Activated CD4-positive, alpha-beta T cell treated with anti-CD3 and anti-CD28 coated beads, Interleukin-10, Interleukin-2, amounts not matched to agents 100 ng/mL and 50 ng/mL, durations not matched to agents 16 hours and 8 hours (primary cell): ENCODE results near the gene AMOTL2.

Experiments
- DNase-seq: peaks from one replicate; pipeline ENCODE4 v3.0.0-alpha.2; 2020

Gene AMOTL2

GRCh38 chr3:134350861-134351311 lies 23.4 kb downstream of the AMOTL2 start:
- no peak for DNase-seq

- DNase-seq: no peak
These were observed 24.0 kb downstream of the AMOTL2 start for GRCh38 chr3:134350266-134350665.

- DNase-seq: no peak
These were observed 25.7 kb downstream of the AMOTL2 start for GRCh38 chr3:134348524-134348923.

- no peak for DNase-seq
These were observed 26.7 kb downstream of the AMOTL2 start for GRCh38 chr3:134347551-134347950.

GRCh38 chr3:134346744-134347143 lies 27.5 kb downstream of the AMOTL2 start:
- DNase-seq: no peak

- no peak for DNase-seq
These were observed 29.0 kb downstream of the AMOTL2 start for GRCh38 chr3:134345202-134345601.

GRCh38 chr3:134344560-134344959 lies 29.7 kb downstream of the AMOTL2 start:
- no peak for DNase-seq

GRCh38 chr3:134342259-134342658 lies 32.0 kb downstream of the AMOTL2 start:
- DNase-seq: no peak

GRCh38 chr3:134341389-134341788 lies 32.9 kb downstream of the AMOTL2 start:
- no peak for DNase-seq

- DNase-seq: no peak
These were observed 33.3 kb downstream of the AMOTL2 start for GRCh38 chr3:134340982-134341365.

GRCh38 chr3:134340362-134340981 lies 33.8 kb downstream of the AMOTL2 start:
- no peak for DNase-seq

GRCh38 chr3:134339913-134340312 lies 34.3 kb downstream of the AMOTL2 start:
- no peak for DNase-seq

- no peak for DNase-seq
These were observed 34.9 kb downstream of the AMOTL2 start for GRCh38 chr3:134339331-134339730.

GRCh38 chr3:134338516-134339261 lies 35.6 kb downstream of the AMOTL2 start:
- no peak for DNase-seq

GRCh38 chr3:134338201-134338512 lies 36.1 kb downstream of the AMOTL2 start:
- no peak for DNase-seq

- DNase-seq: no peak
These were observed 36.6 kb downstream of the AMOTL2 start for GRCh38 chr3:134337511-134338200.

GRCh38 chr3:134337071-134337482 lies 37.2 kb downstream of the AMOTL2 start:
- DNase-seq: no peak

- DNase-seq: no peak
These were observed 37.7 kb downstream of the AMOTL2 start for GRCh38 chr3:134336587-134336986.

- DNase-seq: no peak
These were observed 39.4 kb downstream of the AMOTL2 start for GRCh38 chr3:134334901-134335280.

GRCh38 chr3:134334231-134334900 lies 39.9 kb downstream of the AMOTL2 start:
- no peak for DNase-seq

- no peak for DNase-seq
These were observed 40.6 kb downstream of the AMOTL2 start for GRCh38 chr3:134333522-134334181.

GRCh38 chr3:134332344-134332743 lies 41.9 kb downstream of the AMOTL2 start:
- DNase-seq: no peak

GRCh38 chr3:134331811-134332199 lies 42.4 kb downstream of the AMOTL2 start:
- DNase-seq: no peak
